DOHH2 (cell line): ENCODE data around the gene COMMD3.

Experiments
- CTCF ChIP-seq: fragments of 200-600 bp; sonication (generic); IDR thresholded peaks from one replicate; pipeline ENCODE4 v1.5.1; 2014; ENCODE audit warnings: antibody characterized with exemption, mild to moderate bottlenecking, low read depth, low read length; ENCODE audit not compliant: poor library complexity, severe bottlenecking
- EZH2phosphoT487 ChIP-seq: fragments of 200-600 bp; sonication (generic); IDR thresholded peaks from 2 replicates; pipeline ENCODE4 v1.6.1; 2017; ENCODE audit warnings: borderline replicate concordance, mild to moderate bottlenecking, antibody characterized with exemption, low read length, moderate library complexity, mixed read lengths

GRCh38 chr10:22303461-22303860, 12.7 kb upstream of the COMMD3 start:
- TF ChIP-seq CTCF (no peak), EZH2phosphoT487 (no peak)
